SK-N-MC (cell line): ENCODE data around the gene SHANK1.
"Not testable (repeated sequence)": the region's sequence is repeated elsewhere in the genome, so short reads cannot be mapped to it uniquely, and the experiment has no call there.

Source experiments
- DNase-seq: peaks from one replicate; pipeline ENCODE4 v3.0.0-alpha.2; 2011; ENCODE audit warnings: low read depth, low spot score
- H3K27ac ChIP-seq: fragments of 200-600 bp; sonication (generic); 2 replicates; pipeline ENCODE4 v1.5.1; 2016; ENCODE audit warnings: mixed run types
- H3K36me3 ChIP-seq: fragments of 200-600 bp; sonication (generic); 2 replicates; pipeline ENCODE4 v1.6.1; 2017; ENCODE audit warnings: antibody characterized with exemption, low read length, mixed read lengths; ENCODE audit not compliant: insufficient read depth
- H3K4me3 ChIP-seq: fragments of 200-600 bp; sonication (generic); 2 replicates; pipeline ENCODE4 v1.5.1; 2016
- H3K9ac ChIP-seq: fragments of 200-600 bp; sonication (generic); 2 replicates; pipeline ENCODE4 v1.8.0; 2017; ENCODE audit warnings: mixed run types, mixed read lengths; ENCODE audit not compliant: insufficient read length
- H3K9me3 ChIP-seq: fragments of 200-600 bp; sonication (generic); 2 replicates; pipeline ENCODE4 v1.6.1; 2017; ENCODE audit warnings: low read depth, mild to moderate bottlenecking, antibody characterized with exemption, low read length, moderate library complexity, mixed read lengths
- EZH2 ChIP-seq: fragments of 200-600 bp; sonication (generic); IDR thresholded peaks from one replicate; pipeline ENCODE4 v1.6.1; 2017; ENCODE audit warnings: antibody characterized with exemption
- FOXP2 ChIP-seq: optimal IDR thresholded peaks from 2 replicates; pipeline ENCODE3; 2011; ENCODE audit warnings: mild to moderate bottlenecking, moderate library complexity; ENCODE audit not compliant: insufficient read depth; ENCODE audit errors: extremely low read length, control extremely low read depth
- POLR2AphosphoS5 ChIP-seq: IDR thresholded peaks from 2 replicates; pipeline ENCODE4 v1.6.1; 2012; ENCODE audit warnings: mild to moderate bottlenecking, low read depth, low read length, borderline replicate concordance

Gene SHANK1

GRCh38 chr19:50632151-50632835, 87.3 kb downstream of the SHANK1 start:
- Histone ChIP-seq H3K27ac (no peak overlapping the region), H3K36me3 (no peaks in the 10 kb centered on the region), H3K9ac (no peak overlapping the region), H3K4me3 (no peak overlapping the region), H3K9me3 (peaks cover 7% of the 10 kb centered on the region; the same call in 1 of the 2 replicates)
- no peak for TF ChIP-seq POLR2AphosphoS5
- TF ChIP-seq EZH2, result no peak
- TF ChIP-seq FOXP2, result no peak
- DNase-seq, result no peak

DNA sequence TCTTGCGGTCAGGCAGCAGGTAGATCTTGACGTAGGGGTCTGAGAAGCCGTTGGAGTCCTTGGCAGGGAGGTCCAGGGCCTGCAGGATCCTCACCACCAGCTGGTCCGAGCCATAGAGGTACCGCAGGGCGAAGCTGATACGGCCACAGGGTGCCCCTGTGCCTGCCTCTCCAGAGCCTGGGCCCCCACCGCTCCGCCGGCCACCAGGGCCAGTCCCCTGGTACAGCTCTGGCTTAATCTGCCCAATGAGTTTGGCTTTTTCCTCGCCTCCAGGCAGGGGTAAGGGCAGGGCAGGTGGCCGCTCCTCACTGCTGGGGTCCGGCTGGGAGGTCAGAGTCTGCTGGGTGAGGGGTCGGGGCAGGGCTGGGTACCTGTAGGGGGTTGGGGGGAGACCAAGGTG, 89.8 kb downstream of the SHANK1 start:
- Histone ChIP-seq H3K9me3 (peaks cover 7% of the 10 kb centered on the region; the same call in 1 of the 2 replicates), H3K36me3 (no peaks in the 10 kb centered on the region), H3K4me3 (no peak overlapping the region), H3K27ac (no peak overlapping the region), H3K9ac (no peak overlapping the region)
- DNase-seq, result no peak
- no peak for TF ChIP-seq EZH2
- no peak for TF ChIP-seq FOXP2
- TF ChIP-seq POLR2AphosphoS5, result no peak

DNA sequence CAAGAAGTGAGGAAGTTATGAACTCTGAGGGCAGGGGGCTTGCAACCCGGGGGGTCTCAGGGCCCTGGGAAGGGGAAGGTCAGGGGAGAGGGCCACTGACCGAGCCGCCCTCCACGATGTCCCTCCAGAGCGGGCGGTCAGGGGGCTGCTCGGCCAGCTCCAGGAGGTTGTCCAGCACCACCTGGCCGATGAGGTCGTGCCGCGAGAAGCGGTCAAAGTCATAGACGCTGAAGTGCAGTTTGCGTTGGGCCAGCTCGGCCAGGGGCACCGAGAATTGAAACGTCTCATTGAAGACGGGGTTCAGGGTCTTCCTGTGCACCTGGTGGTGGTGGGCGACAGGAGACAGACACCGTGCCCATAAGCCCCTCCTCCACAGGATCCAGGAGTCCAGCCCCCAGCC, 90.4 kb downstream of the SHANK1 start:
- H3K9ac ChIP-seq, result no peak overlapping the region
- peaks cover 7% of the 10 kb centered on the region; the same call in 1 of the 2 replicates for H3K9me3 ChIP-seq
- DNase-seq, result no peak
- H3K36me3 ChIP-seq, result no peaks in the 10 kb centered on the region
- no peak overlapping the region for H3K4me3 ChIP-seq
- no peak overlapping the region for H3K27ac ChIP-seq
- TF ChIP-seq EZH2, result no peak
- TF ChIP-seq POLR2AphosphoS5, result no peak
- no peak for TF ChIP-seq FOXP2

DNA sequence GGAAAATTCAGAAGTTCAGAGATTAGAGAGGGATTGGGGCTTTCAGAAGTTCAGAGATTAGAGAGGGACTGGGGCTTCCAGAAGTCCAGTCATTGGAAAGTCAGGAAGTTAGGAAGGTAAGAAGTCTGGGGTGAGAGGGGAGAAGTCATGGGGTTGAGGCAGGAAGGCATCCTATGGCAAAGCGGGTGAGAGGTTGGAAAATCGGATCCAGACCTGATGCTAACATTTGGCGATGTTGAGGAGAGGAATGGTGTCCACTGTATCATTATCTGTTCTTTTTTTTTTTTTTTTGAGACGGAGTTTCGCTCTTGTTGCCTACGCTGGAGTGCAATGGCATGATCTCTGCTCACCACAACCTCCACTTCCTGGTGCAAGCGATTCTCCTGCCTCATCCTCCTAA, 91.1 kb downstream of the SHANK1 start:
- Histone ChIP-seq H3K36me3 (no peaks in the 10 kb centered on the region), H3K9ac (no peak overlapping the region), H3K9me3 (peaks cover 3% of the 10 kb centered on the region; the same call in 1 of the 2 replicates), H3K4me3 (no peak overlapping the region), H3K27ac (no peak overlapping the region)
- TF ChIP-seq FOXP2 (no peak), EZH2 (no peak), POLR2AphosphoS5 (no peak)
- no peak for DNase-seq

GRCh38 chr19:50628146-50628545, 91.5 kb downstream of the SHANK1 start:
- no peak for DNase-seq
- no peak overlapping the region for H3K4me3 ChIP-seq
- no peaks in the 10 kb centered on the region for H3K36me3 ChIP-seq
- no peak overlapping the region for H3K9ac ChIP-seq
- TF ChIP-seq EZH2, result no peak
- TF ChIP-seq FOXP2, result no peak
- TF ChIP-seq POLR2AphosphoS5, result no peak
- H3K27ac ChIP-seq, result no peak overlapping the region
- no peaks in the 10 kb centered on the region for H3K9me3 ChIP-seq

- no peak for TF ChIP-seq EZH2
- TF ChIP-seq FOXP2, result no peak
- no peak for TF ChIP-seq POLR2AphosphoS5
- H3K36me3 ChIP-seq, result no peaks in the 10 kb centered on the region
- no peak for DNase-seq
- no peak overlapping the region for H3K9ac ChIP-seq
- no peak overlapping the region for H3K27ac ChIP-seq
- no peak overlapping the region for H3K4me3 ChIP-seq
- no peaks in the 10 kb centered on the region for H3K9me3 ChIP-seq
Observed at GRCh38 chr19:50626795-50627194, 92.8 kb downstream of the SHANK1 start.

- DNase-seq, result no peak
- no peak for TF ChIP-seq EZH2
- TF ChIP-seq POLR2AphosphoS5, result no peak
- TF ChIP-seq FOXP2, result no peak
- Histone ChIP-seq H3K9me3 (no peaks in the 10 kb centered on the region), H3K4me3 (no peak overlapping the region), H3K27ac (no peak overlapping the region), H3K9ac (no peak overlapping the region), H3K36me3 (no peaks in the 10 kb centered on the region)
Observed at GRCh38 chr19:50626011-50626410, 93.6 kb downstream of the SHANK1 start.

- DNase-seq, result no peak
- Histone ChIP-seq H3K4me3 (no peak overlapping the region), H3K9me3 (no peaks in the 10 kb centered on the region), H3K9ac (no peak overlapping the region), H3K36me3 (no peaks in the 10 kb centered on the region), H3K27ac (no peak overlapping the region)
- TF ChIP-seq EZH2 (no peak), FOXP2 (no peak), POLR2AphosphoS5 (no peak)
Observed at GRCh38 chr19:50624949-50625600, 94.5 kb downstream of the SHANK1 start.

GRCh38 chr19:50620394-50620906, 99.2 kb downstream of the SHANK1 start:
- H3K9me3 ChIP-seq, H3K27ac ChIP-seq, H3K4me3 ChIP-seq, DNase-seq, H3K36me3 ChIP-seq, H3K9ac ChIP-seq: not testable (repeated sequence)

GRCh38 chr19:50619184-50619583, 100.4 kb downstream of the SHANK1 start:
- not testable (repeated sequence) for H3K27ac ChIP-seq, H3K36me3 ChIP-seq, DNase-seq, H3K4me3 ChIP-seq, H3K9ac ChIP-seq, H3K9me3 ChIP-seq

GRCh38 chr19:50618379-50618778, 101.2 kb downstream of the SHANK1 start:
- H3K27ac ChIP-seq, H3K9ac ChIP-seq, DNase-seq: not testable (repeated sequence)

DNA sequence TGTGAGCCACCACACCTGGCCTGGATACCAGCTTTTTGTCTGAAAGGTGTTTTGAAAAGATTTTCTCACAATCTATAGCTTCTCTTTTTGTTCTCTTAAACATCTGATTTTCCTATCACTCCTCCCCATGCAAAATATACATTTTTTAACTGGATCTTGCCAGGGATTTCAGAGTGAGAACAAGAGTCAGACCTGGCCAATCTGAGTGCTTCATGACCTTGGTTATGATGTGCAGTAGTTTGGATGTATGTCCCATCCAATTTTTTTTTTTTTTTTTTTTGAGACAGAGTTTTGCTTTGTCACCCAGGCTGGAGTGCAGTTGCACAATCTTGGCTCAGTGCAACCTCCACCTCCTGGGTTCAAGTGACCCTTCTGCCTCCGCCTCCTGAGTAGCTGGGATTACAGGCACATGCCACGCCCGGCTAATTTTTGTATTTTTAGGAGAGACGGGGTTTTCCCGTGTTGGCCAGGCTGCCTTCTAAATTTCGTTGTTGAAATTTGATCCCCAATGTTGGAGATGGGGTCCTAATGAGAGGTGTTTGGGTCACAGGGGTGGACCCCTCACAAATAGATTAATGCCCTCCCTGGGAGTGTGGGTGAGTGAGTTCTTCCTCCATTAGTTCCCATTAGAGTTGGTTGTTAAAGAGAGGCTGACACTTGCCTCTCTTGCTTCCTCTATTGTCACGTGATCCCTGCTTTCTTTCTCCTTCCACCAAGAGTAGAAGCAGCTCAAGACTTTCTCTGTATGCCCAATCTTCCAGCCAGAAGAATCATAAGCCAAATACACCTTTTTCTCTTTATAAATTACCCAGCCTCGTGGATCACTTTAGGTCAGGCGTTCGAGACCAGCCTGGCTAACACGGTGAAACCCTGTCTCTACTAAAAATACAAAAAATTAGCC, 106.8 kb downstream of the SHANK1 start:
- not testable (repeated sequence) for H3K27ac ChIP-seq, H3K4me3 ChIP-seq, DNase-seq, H3K36me3 ChIP-seq, H3K9me3 ChIP-seq, H3K9ac ChIP-seq

More at GRCh38 chr19:50618379-50618778, 101.2 kb downstream of the SHANK1 start:
- not testable (repeated sequence) for H3K9me3 ChIP-seq, H3K4me3 ChIP-seq, H3K36me3 ChIP-seq
